ENCODE data around the gene PDK4.

GRCh38 chr7:95586951-95587301 is 9.4 kb downstream of the PDK4 start:
- TF ChIP-seq, protein P1, sequence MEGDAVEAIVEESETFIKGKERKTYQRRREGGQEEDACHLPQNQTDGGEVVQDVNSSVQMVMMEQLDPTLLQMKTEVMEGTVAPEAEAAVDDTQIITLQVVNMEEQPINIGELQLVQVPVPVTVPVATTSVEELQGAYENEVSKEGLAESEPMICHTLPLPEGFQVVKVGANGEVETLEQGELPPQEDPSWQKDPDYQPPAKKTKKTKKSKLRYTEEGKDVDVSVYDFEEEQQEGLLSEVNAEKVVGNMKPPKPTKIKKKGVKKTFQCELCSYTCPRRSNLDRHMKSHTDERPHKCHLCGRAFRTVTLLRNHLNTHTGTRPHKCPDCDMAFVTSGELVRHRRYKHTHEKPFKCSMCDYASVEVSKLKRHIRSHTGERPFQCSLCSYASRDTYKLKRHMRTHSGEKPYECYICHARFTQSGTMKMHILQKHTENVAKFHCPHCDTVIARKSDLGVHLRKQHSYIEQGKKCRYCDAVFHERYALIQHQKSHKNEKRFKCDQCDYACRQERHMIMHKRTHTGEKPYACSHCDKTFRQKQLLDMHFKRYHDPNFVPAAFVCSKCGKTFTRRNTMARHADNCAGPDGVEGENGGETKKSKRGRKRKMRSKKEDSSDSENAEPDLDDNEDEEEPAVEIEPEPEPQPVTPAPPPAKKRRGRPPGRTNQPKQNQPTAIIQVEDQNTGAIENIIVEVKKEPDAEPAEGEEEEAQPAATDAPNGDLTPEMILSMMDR (IDR thresholded peaks at IDR 0.05): no peak
- no peak for TF ChIP-seq EP300 (IDR thresholded peaks at IDR 0.05; ENCODE audit: low read depth)

All from transverse colon (tissue), 3 donors.